Activated CD4-positive, alpha-beta T cell treated with anti-CD3 and anti-CD28 coated beads, Interleukin-2, amount 10 ng/mL, durations not matched to agents 24 days and 14 days (primary cell): ENCODE data around the gene ZBTB2. TPM values are rescaled to one million over a fixed set of nuclear protein-coding genes. Genes with fewer than 3 reads are reported as not detected.
A peak's percentile ranks its signal among the peaks of the same experiment; 100 is the strongest.
"Not testable (repeated sequence)": the region's sequence is repeated elsewhere in the genome, so short reads cannot be mapped to it uniquely, and the experiment has no call there.

Experiments
- DNase-seq: peaks from one replicate; pipeline ENCODE4 v3.0.0; 2022
- H3K27ac Mint-ChIP-seq: one replicate; pipeline ENCODE4 v1.8.0; 2022; ENCODE audit warnings: mild to moderate bottlenecking, mixed read lengths
- H3K27me3 Mint-ChIP-seq: one replicate; pipeline ENCODE4 v1.8.0; 2022; ENCODE audit warnings: mixed read lengths
- H3K36me3 Mint-ChIP-seq: one replicate; pipeline ENCODE4 v1.8.0; 2022; ENCODE audit warnings: low read depth, mild to moderate bottlenecking, mixed read lengths
- H3K4me1 Mint-ChIP-seq: one replicate; pipeline ENCODE4 v1.8.0; 2021; ENCODE audit warnings: mixed read lengths
- H3K4me3 Mint-ChIP-seq: one replicate; pipeline ENCODE4 v1.8.0; 2022; ENCODE audit warnings: mild to moderate bottlenecking, moderate library complexity, mixed read lengths
- H3K9me3 Mint-ChIP-seq: one replicate; pipeline ENCODE4 v1.8.0; 2021; ENCODE audit warnings: mixed read lengths
- intact Hi-C: fragments of 100-400 bp; cut with micrococcal nuclease; formaldehyde crosslinking; loops from one replicate; pipeline ENCODE4 v1.15.1; 2023
- total RNA-seq: library from RNA; stranded (reverse); gene quantifications from 2 replicates; pipeline ENCODE4 v1.2.3, GENCODE V29; 2022

Gene ZBTB2
- total RNA-seq, 1 donor from 2014 or later, result 21.4 TPM

DNA sequence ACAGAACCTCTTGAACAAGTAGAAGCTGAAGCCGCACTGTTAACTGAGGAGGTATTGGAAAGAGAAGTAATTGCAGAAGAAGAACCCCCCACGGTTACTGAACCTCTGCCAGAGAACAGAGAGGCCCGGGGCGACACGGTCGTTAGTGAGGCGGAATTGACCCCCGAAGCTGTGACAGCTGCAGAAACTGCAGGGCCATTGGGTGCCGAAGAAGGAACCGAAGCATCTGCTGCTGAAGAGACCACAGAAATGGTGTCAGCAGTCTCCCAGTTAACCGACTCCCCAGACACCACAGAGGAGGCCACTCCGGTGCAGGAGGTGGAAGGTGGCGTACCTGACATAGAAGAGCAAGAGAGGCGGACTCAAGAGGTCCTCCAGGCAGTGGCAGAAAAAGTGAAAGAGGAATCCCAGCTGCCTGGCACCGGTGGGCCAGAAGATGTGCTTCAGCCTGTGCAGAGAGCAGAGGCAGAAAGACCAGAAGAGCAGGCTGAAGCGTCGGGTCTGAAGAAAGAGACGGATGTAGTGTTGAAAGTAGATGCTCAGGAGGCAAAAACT, 40.1 kb downstream of the ZBTB2 start:
- H3K36me3 Mint-ChIP-seq, result peaks cover 2% of the 10 kb centered on the region
- DNase-seq, result no peak
- H3K9me3 Mint-ChIP-seq, result no peaks in the 10 kb centered on the region
- H3K27ac Mint-ChIP-seq, result no peak overlapping the region
- intact Hi-C loops, result no loop called here
- peaks cover 6% of the 10 kb centered on the region for H3K27me3 Mint-ChIP-seq
- H3K4me1 Mint-ChIP-seq, result no peaks in the 10 kb centered on the region
- H3K4me3 Mint-ChIP-seq, result no peak overlapping the region

GRCh38 chr6:151350442-151351145, 40.8 kb downstream of the ZBTB2 start:
- Mint-ChIP-seq H3K27me3 (peaks cover 8% of the 10 kb centered on the region), H3K36me3 (peaks cover 1% of the 10 kb centered on the region), H3K4me1 (peaks cover 2% of the 10 kb centered on the region), H3K27ac (no peak overlapping the region), H3K9me3 (no peaks in the 10 kb centered on the region), H3K4me3 (no peak overlapping the region)
- no peak for DNase-seq
- intact Hi-C loops, result no loop called here

GRCh38 chr6:151349651-151350270, 41.6 kb downstream of the ZBTB2 start:
- Mint-ChIP-seq H3K4me1 (peaks cover 2% of the 10 kb centered on the region), H3K27me3 (peaks cover 8% of the 10 kb centered on the region), H3K4me3 (no peak overlapping the region), H3K27ac (no peak overlapping the region), H3K9me3 (no peaks in the 10 kb centered on the region), H3K36me3 (no peaks in the 10 kb centered on the region)
- DNase-seq, result no peak
- intact Hi-C loops, result no loop called here

DNA sequence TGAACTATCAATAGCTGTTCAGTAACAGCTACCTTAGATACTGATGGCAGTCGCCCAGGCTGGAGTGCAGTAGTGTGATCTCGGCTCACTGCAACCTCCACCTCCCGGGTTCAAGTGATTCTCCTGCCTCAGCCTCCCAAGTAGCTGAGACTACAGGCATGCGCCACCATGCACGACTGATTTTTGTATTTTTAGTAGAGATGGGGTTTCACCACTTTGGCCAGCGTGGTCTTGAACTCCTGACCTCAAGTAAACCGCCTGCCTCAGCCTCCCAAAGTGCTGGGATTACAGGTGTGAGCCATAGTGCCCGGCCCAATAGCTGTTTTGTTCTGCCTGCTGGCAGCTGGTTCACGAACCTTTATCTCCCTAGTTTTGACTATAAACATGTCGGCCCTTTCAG, 48.6 kb downstream of the ZBTB2 start:
- DNase-seq, H3K4me1 Mint-ChIP-seq, H3K27ac Mint-ChIP-seq, H3K4me3 Mint-ChIP-seq, intact Hi-C loops, H3K36me3 Mint-ChIP-seq, H3K9me3 Mint-ChIP-seq: not testable (repeated sequence)
- peaks cover 12% of the 10 kb centered on the region for H3K27me3 Mint-ChIP-seq

- Mint-ChIP-seq H3K36me3 (no peaks in the 10 kb centered on the region), H3K27ac (no peak overlapping the region), H3K4me3 (no peak overlapping the region), H3K9me3 (no peaks in the 10 kb centered on the region), H3K4me1 (peaks cover 2% of the 10 kb centered on the region), H3K27me3 (peaks cover 9% of the 10 kb centered on the region)
- intact Hi-C loops, result no loop called here
- no peak for DNase-seq
Observed at GRCh38 chr6:151341476-151342195, 49.7 kb downstream of the ZBTB2 start.

DNA sequence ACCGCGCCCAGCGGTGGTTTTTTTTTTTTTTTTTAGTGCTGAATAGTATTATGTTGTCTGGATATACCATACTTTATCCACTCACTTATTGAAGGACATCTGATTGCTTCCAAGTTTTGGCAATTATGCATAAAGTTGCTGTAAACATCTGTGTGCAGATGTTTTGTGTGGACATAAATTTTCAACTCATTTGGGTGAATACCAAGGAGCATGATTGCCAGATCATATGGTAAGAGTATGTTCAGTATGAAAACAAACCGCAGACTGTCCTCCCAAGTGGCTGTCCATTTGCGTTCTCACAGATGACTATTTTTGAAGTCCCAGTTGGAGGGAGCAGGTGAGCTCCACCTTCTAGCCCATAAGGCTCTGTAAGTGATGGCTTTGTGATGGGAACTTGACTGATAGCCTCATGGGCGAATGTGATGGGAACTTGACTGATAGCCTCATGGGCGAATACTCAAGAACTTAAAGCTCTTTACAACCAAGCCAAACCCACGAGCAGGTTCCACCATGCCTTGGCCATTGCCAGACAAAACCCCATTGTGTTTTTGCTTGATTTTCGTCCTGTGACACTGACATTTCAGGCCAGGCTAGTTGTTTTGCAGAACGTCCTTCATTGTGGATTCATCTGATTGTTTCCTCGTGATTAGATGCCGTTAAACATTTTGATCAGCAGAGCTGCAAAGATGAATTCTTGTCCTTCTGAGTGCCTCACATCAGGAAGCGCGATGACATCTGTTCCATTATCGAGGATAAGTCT, 51.0 kb downstream of the ZBTB2 start:
- intact Hi-C loops, result no loop called here
- no peaks in the 10 kb centered on the region for H3K36me3 Mint-ChIP-seq
- no peak overlapping the region for H3K4me3 Mint-ChIP-seq
- H3K27ac Mint-ChIP-seq, result no peak overlapping the region
- H3K27me3 Mint-ChIP-seq, result peaks cover 7% of the 10 kb centered on the region
- no peak for DNase-seq
- H3K4me1 Mint-ChIP-seq, result no peaks in the 10 kb centered on the region
- no peaks in the 10 kb centered on the region for H3K9me3 Mint-ChIP-seq

- Mint-ChIP-seq H3K27me3 (peaks cover 7% of the 10 kb centered on the region), H3K36me3 (no peaks in the 10 kb centered on the region), H3K4me1 (peaks cover 3% of the 10 kb centered on the region), H3K4me3 (no peak overlapping the region), H3K9me3 (no peaks in the 10 kb centered on the region), H3K27ac (no peak overlapping the region)
- intact Hi-C loops, result no loop called here
- no peak for DNase-seq
Observed at GRCh38 chr6:151339369-151339768, 52.0 kb downstream of the ZBTB2 start.

GRCh38 chr6:151338651-151339200, 52.6 kb downstream of the ZBTB2 start:
- peaks cover 3% of the 10 kb centered on the region for H3K4me1 Mint-ChIP-seq
- intact Hi-C loops, result no loop called here

DNA sequence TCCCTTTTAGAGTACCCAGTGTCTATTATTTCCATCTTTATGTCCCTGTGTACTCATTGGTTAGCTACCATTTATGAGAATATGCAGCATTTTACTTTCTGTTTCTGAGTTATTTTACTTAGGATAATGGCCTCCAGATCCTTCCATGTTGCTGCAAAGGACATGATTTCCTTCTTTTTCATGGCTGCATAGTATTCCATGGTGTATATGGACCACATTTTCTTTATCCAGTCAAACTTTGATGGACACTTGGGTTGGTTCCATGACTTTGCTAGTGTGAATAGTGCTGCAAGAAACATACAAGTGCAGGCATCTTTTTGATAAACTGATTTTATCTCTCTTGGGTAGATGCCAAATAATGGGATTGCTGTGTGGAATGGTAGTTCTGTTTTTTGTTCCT, 55.4 kb downstream of the ZBTB2 start:
- Mint-ChIP-seq H3K27ac (no peak overlapping the region), H3K4me1 (peaks cover 3% of the 10 kb centered on the region), H3K36me3 (no peaks in the 10 kb centered on the region), H3K9me3 (no peaks in the 10 kb centered on the region), H3K4me3 (no peak overlapping the region), H3K27me3 (peaks cover 7% of the 10 kb centered on the region)
- no peak for DNase-seq
- intact Hi-C loops, result no loop called here

More at GRCh38 chr6:151338651-151339200, 52.6 kb downstream of the ZBTB2 start:
- H3K9me3 Mint-ChIP-seq, result no peaks in the 10 kb centered on the region
- peaks cover 3% of the 10 kb centered on the region for H3K27me3 Mint-ChIP-seq
- no peak overlapping the region for H3K4me3 Mint-ChIP-seq
- no peak for DNase-seq
- H3K27ac Mint-ChIP-seq, result no peak overlapping the region
- no peaks in the 10 kb centered on the region for H3K36me3 Mint-ChIP-seq

DNA sequence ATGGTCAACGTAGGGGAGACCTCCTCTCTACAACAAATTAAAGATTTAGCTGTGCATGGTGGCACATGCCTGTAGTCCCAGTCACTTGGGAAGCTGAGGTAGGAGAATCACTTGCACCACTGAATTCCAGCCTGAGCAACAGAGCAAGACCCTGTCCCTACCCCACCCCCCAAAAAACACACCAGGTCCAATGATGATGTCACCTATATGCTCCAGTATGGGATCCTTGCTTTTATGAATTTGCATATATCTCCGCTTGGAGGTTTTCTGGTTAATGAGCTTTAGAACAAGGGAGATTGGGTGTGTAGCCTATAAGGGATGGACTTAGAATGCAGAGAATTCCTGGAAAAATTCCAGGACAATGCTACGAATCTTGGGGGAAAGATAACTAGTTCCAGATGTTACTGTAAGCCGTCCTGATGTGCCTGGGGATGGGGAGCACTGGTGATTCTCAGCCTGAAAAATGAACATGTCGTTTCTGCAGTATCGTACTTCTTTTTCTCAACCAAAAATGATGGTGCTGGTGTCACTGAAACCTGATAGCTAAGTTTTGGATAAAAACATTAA, 61.1 kb downstream of the ZBTB2 start:
- intact Hi-C loops, result no loop called here
- H3K36me3 Mint-ChIP-seq, result no peaks in the 10 kb centered on the region
- DNase-seq, result no peak
- peaks cover 9% of the 10 kb centered on the region for H3K4me1 Mint-ChIP-seq
- peaks cover 33% of the 10 kb centered on the region for H3K27me3 Mint-ChIP-seq
- H3K9me3 Mint-ChIP-seq, result no peaks in the 10 kb centered on the region
- no peak overlapping the region for H3K27ac Mint-ChIP-seq
- H3K4me3 Mint-ChIP-seq, result no peak overlapping the region

DNA sequence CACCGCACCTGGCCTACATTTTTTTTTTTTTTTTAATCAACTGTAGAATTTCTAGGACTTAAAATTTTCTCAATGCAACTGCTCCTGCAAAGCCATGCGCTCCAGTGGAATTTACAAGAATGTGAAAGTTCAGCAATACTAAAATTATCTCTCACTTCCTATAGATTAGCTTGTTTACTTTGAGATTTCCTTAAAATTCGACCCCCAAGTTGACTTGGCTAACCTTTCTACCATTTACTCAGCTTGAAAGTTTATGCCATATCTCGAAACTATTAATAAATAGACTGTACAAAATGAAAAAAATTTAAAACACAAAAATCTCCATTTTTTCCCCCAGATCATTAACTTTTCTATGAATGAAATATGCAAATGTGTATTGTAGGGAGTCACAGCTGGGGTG, 64.3 kb downstream of the ZBTB2 start:
- Mint-ChIP-seq H3K36me3 (no peaks in the 10 kb centered on the region), H3K9me3 (no peaks in the 10 kb centered on the region), H3K27ac (no peak overlapping the region), H3K4me1 (peaks cover 17% of the 10 kb centered on the region), H3K27me3 (peaks cover 43% of the 10 kb centered on the region), H3K4me3 (no peak overlapping the region)
- intact Hi-C loops, result loop anchor here (10.0 kb wide), 1 partner anchor 512 kb away; no protein-coding TSS in a partner anchor
- DNase-seq, result no peak

DNA sequence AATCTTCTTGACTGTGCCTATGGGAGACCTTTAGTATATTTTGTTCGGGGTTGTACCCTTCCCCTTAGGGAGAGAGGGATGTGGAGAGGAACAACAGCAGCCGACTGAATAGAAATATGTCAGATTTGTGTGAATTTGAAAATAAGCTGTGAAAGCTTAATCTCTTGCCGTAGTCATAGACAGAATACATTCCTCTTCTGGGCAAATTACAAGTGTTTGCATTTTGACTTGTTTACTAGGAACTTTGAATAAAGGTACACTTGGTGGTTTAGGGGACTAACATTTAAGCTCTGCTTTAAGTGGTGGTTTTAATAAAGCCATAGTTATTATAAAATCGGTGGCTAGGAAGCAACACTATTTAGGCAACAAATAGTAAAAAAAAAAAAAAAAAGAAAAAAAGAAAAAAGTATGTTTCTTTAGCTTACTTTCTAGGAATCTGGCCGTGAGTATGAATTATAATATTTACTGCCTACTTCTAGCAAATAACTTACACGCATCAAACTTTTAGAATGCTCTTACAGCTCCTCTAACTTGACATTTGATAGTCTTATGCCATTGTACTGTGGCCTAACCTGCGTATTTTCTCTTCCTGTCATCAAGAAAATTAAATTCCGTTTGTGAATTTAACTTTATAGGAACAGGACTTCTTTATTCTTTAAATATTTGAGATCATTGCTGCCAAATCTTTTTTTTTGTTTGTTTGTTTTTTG, 65.1 kb downstream of the ZBTB2 start:
- Mint-ChIP-seq H3K27me3 (peaks cover 43% of the 10 kb centered on the region), H3K4me1 (peaks cover 17% of the 10 kb centered on the region), H3K4me3 (peak overlapping the region; percentile 79), H3K36me3 (no peaks in the 10 kb centered on the region), H3K9me3 (no peaks in the 10 kb centered on the region), H3K27ac (no peak overlapping the region)
- DNase-seq, result no peak
- intact Hi-C loops, result loop anchor here (10.0 kb wide), 1 partner anchor 511 kb away; no protein-coding TSS in a partner anchor
